Measurements from ENCODE around the gene CGB5.
"Not testable (repeated sequence)": the region's sequence is repeated elsewhere in the genome, so short reads cannot be mapped to it uniquely, and the experiment has no call there.

Gene CGB5

GRCh38 chr19:49056902-49057596 is 13.4 kb downstream of the CGB5 start:
- in situ Hi-C loops (cut with MboI; ENCODE audit: low sequenced_read_pairs) = not testable (repeated sequence)

DNA sequence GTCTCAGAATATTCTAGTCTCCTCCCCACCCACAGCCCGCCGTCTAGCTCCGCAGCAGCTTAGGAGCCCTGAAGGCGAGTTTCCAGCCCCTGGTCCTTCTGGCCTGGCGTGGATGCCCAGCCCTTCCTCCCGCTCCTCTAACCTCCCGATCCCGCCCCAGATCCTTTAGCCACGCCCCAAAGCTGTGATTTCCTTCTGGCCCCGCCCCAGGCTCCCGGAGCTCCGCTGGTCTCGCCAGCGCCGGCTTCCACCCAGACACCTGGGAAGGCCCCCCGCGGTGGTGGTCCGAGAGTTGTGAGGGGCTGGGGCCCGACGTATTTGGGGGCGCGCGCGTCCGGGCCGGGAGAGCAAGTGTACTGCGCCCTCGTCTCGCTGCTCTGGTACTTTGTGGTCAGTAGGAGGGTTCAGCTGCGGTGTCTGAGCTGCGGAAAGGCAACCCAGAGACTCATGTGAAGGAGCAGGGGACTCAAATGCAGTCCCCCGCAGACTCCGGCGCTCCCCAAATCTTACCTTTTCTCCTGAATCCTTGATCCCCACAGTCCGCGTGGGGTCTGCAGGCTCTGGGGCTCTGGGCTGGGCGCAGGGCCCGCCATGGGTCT is 14.1 kb downstream of the CGB5 start, which contains the start of gene CGB7:
Gene CGB7 (minus strand): TSS at position 114 of the 599 bp plus-strand sequence. CDS start 2,374 bp downstream, outside the sequence.
- in situ Hi-C loops (cut with MboI; ENCODE audit: low sequenced_read_pairs) = no loop called here

DNA sequence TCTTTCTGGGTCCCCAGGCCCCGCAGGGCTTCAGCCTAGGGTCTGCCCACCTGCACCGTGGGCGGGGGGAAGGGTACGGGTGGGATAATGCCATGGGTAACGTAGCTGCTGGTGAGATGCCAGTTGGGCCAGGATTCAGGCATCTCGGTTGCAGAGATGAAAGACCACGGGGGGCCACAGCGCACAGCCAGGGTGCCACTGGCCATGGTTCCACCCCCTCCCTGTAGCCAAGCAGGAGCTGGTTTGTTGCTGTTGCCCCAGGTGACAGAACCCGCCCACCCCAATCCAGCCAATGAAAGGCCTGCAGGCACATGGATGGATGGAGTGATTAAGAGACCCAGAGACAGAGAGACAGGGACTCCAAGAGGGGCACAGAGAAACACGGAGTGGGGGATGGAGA is 14.9 kb downstream of the CGB5 start:
- in situ Hi-C loops (cut with MboI; ENCODE audit: low sequenced_read_pairs) = no loop called here

DNA sequence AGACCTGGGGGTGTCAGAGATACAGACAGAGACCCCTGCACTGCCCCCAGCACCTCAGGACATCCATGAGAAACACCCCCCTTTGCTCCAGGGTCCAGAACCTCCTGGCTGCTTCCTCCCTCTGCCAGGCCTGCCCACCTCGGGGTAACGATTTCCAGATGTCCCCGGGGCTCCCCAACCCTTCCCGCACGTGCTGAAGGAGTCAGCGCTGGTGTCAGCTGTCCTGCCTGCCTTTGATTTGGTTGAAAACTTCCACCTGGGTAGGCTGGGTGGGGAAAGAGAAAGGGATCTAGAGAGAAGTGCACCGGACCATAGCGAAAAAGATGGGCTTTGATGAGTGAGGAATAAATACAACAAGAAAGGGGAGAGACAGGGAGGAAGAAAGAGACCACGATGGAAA is 15.4 kb downstream of the CGB5 start:
- in situ Hi-C loops (cut with MboI; ENCODE audit: low sequenced_read_pairs) = no loop called here

DNA sequence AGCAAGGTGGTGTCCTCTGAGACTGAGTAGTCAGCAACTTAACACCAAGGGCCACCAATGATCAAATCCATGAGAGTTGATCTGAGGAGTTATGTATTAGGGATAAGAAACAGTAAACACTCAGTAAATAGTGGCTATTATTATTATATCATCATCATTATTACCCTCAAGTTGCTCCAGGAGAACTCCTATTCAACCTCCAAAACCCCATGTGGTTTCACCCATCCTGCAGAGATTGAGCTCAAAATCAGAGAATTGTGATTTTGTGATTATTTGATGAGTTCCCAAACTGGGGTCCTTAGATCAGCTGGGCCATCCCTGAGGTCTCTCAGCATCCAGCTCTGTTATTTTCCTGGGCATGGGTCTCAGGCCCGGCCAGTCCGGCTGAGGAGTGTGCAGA is 17.4 kb downstream of the CGB5 start:
- in situ Hi-C loops (cut with MboI; ENCODE audit: low sequenced_read_pairs) = no loop called here

- in situ Hi-C loops (cut with MboI; ENCODE audit: low sequenced_read_pairs) = no loop called here
Observed at GRCh38 chr19:49061445-49061844, 17.8 kb downstream of the CGB5 start.

GRCh38 chr19:49064029-49064629 is 20.5 kb downstream of the CGB5 start:
- in situ Hi-C loops (cut with MboI; ENCODE audit: low sequenced_read_pairs) = no loop called here

DNA sequence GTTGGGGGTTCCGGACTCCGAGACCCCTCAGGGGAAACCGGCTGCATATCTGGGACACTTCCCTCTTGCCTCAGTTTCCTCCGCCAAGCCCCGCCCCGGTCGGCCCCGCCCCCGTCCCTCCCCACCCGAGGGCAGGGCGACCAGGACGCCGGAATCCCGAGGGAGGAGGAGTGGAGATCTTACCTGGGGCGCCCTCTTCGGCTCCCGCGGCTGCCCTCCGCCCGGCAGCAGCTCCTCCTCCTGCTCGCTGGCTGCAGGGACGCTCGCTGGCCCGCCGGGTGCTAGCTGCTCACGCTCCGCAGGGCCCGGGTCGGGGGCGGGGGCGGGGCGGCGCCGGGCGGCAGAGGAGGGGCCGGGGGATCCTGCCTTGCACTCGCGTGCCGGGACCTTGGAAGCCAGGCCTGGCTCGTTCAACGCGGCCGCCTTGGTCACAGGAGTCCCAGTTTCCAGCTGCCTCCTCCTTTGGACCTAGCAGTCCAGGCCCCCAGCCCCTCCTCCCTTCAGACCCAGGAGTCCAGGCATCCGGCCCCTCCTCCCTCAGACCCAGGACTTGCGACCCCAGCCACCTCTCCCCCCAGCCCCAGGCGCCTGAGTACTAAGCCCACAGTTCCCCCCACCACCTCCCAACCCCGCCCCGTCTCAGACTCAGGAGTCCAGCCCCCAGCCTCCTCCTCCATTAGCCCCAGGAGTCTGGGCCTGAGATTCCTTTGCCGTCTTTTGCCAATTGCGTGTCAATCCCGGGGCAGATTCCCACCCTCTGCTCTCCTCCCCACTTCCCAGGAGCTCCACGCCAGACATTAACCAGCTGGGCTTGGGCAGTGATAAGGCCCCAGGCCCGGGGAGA is 21.3 kb downstream of the CGB5 start, which contains the start of gene NTF4:
Gene NTF4 (minus strand): TSS at position 51 of the 844 bp plus-strand sequence. CDS start 2,821 bp downstream, outside the sequence.
- in situ Hi-C loops (cut with MboI; ENCODE audit: low sequenced_read_pairs) = no loop called here

DNA sequence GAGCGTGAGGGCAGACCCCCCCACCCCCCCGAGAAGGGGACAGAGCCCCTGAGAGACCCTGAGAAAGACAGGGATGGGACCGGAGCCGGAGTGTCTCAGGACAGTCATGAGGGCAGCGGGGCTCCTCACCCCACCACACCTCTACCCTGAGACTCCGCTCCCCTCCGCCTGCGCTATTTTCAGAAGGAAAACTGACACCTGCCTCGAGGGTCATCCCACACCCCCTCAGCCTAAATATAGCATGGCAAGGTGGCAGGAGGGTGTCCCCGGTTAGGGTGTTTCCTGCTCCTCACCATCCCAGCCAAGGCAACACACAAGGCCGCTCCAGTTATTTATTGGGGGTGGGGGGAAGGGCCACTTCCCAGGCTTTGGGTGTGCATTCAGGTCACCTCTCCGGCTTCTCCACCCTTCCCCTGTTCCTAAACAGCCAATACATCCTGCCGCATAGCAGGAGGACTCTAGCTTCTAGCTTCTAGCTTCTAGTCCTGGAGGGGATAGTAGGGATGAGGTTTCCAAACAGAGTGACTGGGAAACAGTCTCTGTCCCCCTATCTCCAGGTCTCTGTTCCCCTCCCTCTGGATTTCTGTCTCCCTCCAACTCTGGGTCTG is 22.4 kb downstream of the CGB5 start:
- in situ Hi-C loops (cut with MboI; ENCODE audit: low sequenced_read_pairs) = no loop called here

DNA sequence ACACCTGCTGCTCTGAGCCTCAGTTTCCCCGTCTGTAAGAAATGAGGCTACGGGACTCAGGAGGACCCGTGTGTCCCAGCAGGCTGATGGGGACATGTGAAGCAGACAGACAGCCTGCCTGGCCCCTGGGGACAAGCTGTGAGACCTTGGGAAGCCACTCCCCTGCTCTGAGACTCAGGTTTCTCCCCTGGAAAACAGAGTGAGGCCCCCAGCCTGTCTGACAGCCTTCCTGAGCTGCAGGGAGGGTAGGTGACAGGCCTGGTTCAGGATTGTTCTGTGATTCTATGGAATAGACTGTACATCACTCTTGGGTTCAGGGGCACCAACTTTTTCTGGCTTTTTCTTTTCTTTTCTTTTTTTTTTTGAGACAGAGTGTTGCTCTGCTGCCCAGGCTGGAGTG is 23.9 kb downstream of the CGB5 start:
- in situ Hi-C loops (cut with MboI; ENCODE audit: low sequenced_read_pairs) = no loop called here

GRCh38 chr19:49069026-49069425 is 25.4 kb downstream of the CGB5 start:
- in situ Hi-C loops (cut with MboI; ENCODE audit: low sequenced_read_pairs) = no loop called here

DNA sequence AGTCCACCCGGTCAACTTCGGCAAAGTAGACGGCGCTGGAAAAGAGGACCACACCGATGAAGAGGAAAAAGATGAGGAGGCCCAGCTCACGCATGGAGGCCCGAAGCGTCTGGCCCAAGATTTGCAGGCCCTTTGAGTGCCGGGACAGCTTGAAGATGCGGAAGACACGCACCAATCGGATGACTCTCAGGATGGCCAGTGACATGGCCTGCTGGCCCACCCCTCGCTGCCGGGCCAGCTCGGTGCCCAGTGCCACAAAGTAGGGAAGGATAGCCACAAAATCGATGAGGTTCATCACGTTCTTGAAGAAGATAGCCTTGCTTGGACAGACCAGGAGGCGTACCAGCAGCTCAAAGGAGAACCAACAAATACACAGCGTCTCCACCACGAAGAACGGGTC is 26.8 kb downstream of the CGB5 start:
- in situ Hi-C loops (cut with MboI; ENCODE audit: low sequenced_read_pairs) = no loop called here

- in situ Hi-C loops (cut with MboI; ENCODE audit: low sequenced_read_pairs) = no loop called here
Observed at GRCh38 chr19:49071860-49072547, 28.4 kb downstream of the CGB5 start.

- in situ Hi-C loops (cut with MboI; ENCODE audit: low sequenced_read_pairs) = no loop called here
Observed at GRCh38 chr19:49073514-49074378, 30.1 kb downstream of the CGB5 start.

GRCh38 chr19:49074869-49075268 is 31.2 kb downstream of the CGB5 start:
- in situ Hi-C loops (cut with MboI; ENCODE audit: low sequenced_read_pairs) = not testable (repeated sequence)

DNA sequence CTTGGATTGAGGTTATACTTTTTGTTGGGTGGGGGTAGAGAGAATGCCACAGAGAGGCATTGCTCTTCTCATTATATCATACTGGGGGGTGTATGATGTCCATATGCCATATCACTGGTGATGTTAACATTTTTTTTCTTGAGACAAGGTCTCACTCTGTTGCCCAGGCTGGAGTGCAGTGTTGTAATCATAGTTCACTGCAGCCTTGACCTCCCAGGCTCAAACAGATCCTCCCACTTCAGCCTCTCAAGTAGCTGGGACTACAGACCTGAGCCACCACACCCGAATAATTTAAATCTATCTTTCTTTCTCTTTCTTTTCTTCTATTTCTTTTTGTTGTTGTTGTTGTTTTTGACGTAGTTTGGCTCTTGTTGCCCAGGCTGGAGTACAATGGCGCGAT is 36.7 kb downstream of the CGB5 start:
- in situ Hi-C loops (cut with MboI; ENCODE audit: low sequenced_read_pairs) = no loop called here

- in situ Hi-C loops (cut with MboI; ENCODE audit: low sequenced_read_pairs) = no loop called here
Observed at GRCh38 chr19:49081273-49081672, 37.6 kb downstream of the CGB5 start.

DNA sequence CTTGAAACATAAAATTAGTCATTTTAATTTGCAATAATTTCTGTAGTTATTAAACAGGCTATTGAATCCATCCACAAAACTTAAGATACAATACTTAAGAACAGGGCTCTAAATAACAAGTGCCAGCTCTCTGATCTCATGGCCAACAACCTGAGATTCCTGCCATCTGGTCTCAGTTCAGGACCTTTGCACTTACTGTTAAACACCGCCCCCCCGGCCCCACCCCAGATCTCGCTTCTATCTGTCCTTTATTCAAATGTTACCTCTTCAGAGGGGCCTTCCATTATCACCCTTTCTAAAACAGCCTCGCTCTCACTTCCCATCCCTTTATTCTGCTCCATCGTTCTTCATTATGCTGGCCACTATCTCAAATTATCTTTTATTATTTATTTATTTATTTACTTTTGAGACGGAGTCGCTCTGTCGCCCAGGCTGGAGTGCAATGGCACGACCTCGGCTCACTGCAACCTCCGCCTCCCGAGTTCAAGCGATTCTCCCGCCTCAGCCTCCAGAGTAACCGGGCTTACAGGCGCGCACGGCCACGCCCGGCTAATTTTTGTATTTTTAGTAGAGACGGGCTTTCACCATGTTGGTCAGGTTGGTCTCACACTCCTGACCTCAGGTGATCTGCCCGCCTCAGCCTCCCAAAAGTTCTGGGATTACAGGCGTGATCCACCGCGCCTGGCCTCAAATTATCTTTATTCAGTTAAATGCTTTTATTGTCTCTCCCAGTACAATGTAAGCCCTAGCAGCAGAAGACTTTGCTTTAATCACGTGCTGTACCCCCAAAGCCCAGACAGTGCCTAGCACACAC is 40.8 kb downstream of the CGB5 start:
- in situ Hi-C loops (cut with MboI; ENCODE audit: low sequenced_read_pairs) = no loop called here
